Urinary bladder (tissue), 4 donors: Measurements from ENCODE around the gene TMEM185A. TPM values are rescaled to one million over a fixed set of nuclear protein-coding genes. Genes with fewer than 3 reads are reported as not detected.
"Not testable (repeated sequence)": the region's sequence is repeated elsewhere in the genome, so short reads cannot be mapped to it uniquely, and the experiment has no call there.

Experiments
- DNase-seq: peaks from one replicate; pipeline ENCODE4 v3.0.0-alpha.2; 2015; ENCODE audit errors: extremely low spot score
- H3K27ac ChIP-seq: one replicate; pipeline ENCODE4 v1.5.1; 2013; ENCODE audit warnings: low read depth, mild to moderate bottlenecking, moderate library complexity
- H3K36me3 ChIP-seq: one replicate; pipeline ENCODE4 v1.6.1; 2013; ENCODE audit warnings: mild to moderate bottlenecking, moderate library complexity; ENCODE audit not compliant: insufficient read depth
- H3K4me1 ChIP-seq: one replicate; pipeline ENCODE4 v1.6.1; 2013; ENCODE audit warnings: mild to moderate bottlenecking, moderate library complexity; ENCODE audit not compliant: insufficient read depth
- H3K4me3 ChIP-seq: one replicate; pipeline ENCODE4 v1.5.1; 2013; ENCODE audit warnings: low read depth, low read length
- WGBS: extraction: QIAGEN DNeasy Blood & Tissue Kit; methylation state at CpG from one replicate; pipeline ENCODE4 v1.1.7; 2013; 5-methylcytosine and 5-hydroxymethylcytosine counted together
- polyA plus RNA-seq: library from polyadenylated mRNA; stranded (reverse); fragments of 200-250 nt; gene quantifications from one replicate; pipeline ENCODE4 v1.2.3, GENCODE V29; 2013
- total RNA-seq: library from RNA; depleted of rRNA; stranded (reverse); fragments of >200 nt; gene quantifications from one replicate; pipeline ENCODE4 v1.2.3, GENCODE V29; 2014
- donor health status: healthy with polysubstance abuse.
- donor health status: healthy.

TMEM185A gene
- total RNA-seq (26.2 TPM), polyA plus RNA-seq (23.3 TPM)

DNA sequence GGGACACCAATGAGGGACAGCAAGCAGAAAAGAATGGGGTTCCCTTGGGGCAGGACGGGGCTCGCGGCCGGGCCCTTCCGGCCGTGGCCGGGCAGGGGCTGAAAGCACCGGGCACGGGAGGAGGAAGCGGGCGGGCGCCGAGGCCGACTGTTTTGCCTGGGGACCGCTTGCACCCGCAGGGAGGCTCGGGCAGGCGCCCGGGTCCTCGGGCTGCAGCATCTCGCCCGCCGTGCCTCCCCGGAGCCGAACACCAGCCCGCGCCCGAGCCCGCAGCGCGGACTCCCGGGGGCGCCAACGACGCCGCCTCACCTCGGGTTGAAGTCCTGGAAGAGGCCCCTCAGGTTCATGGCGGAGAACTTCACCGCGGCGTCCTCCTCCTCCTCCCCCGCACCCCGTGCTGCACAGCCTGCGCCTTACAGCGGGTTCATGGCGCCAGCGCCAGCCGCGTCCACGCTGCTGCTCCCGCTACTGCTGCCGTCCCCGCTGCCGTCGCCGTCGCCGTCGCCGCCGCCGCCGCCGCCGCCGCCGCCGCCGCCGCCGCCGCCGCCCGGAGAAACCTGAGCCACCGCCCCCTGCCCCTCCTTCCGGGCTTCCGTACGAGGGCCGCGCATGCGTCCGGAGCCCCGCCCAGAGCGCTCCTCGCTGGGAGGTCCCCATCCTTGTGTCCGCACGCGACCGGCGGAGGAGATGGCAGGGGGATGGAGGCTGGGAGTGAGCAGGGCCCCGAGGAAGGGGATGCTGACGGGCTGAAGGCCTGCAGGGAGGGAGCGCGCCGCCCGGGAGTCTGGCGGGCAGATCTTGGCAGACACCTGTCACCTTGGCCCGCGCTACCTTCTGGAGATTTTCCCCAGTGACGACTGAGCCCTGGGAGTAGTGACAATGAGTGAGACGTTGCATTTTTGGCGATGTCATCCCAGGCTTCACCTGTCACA is at the start of gene TMEM185A:
TMEM185A (minus strand) TSS at position 559 of the 932 bp plus-strand sequence; CDS start at position 347, 212 bp downstream.
- DNase-seq = no peak
- under 1% methylated on average over 51 of the region's 102 CpGs for WGBS
- H3K4me1 ChIP-seq = no peaks in the 10 kb centered on the region
- H3K4me3 ChIP-seq = peak within 1 kb of the TSS; percentile 76
- H3K27ac ChIP-seq = no peak within 1 kb of the TSS
- no peaks in the 10 kb centered on the region for H3K36me3 ChIP-seq

- Histone ChIP-seq H3K36me3 (no peaks in the 10 kb centered on the region), H3K4me1 (no peaks in the 10 kb centered on the region), H3K27ac (no peak overlapping the region), H3K4me3 (no peak overlapping the region)
- DNase-seq = no peak
- WGBS = 85% methylated on average over 2 of the region's 2 CpGs
Measured at GRCh38 chrX:149681182-149681581, 49.6 kb upstream of the TMEM185A start.

DNA sequence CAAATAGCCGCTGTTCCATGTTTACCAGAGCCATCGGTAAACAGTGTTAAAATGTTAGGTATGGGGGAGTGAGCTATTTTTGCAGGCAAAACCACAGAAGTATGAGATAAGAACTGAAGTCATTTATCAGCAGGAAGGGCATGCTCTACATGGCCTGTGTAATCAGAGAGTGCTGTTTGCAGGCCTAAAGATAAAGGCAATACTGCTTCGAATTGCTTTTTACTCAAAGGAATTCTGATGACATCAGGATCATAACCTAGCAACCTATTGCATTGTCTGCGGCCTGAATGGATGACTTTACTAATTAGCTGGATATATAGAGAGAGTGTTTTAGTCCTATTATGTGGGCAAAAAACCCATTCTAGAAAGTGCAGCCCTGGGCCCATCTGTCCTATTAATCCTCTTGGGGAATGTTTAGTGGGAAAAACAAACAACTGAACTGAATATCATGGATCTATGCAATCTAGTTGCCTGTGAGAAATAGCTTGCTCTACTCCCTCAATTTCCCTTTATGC is 47.6 kb upstream of the TMEM185A start:
- not testable (repeated sequence) for H3K4me1 ChIP-seq, DNase-seq, H3K36me3 ChIP-seq, H3K4me3 ChIP-seq, H3K27ac ChIP-seq
- 65% methylated on average over 2 of the region's 4 CpGs for WGBS

DNA sequence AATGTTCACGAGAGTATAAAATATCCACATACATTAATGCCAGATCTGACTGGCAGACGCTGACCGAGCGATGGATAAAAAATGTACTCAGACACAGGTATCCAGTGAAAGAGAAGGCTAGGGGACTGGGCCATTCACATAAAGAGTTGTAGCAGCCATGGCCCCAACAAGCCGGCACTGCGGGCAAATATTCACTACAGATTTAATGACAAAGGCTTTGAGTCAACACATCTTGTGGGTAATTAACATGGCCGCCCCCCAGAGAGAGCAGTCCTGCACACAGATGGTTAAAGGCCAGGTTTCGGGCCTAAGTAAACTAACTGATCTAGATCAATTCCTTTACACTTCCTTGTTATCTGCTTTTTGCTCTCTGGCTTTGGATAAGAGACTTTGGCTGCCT is 44.0 kb upstream of the TMEM185A start:
- DNase-seq, H3K4me1 ChIP-seq, H3K36me3 ChIP-seq, H3K4me3 ChIP-seq, H3K27ac ChIP-seq: not testable (repeated sequence)
- WGBS = 69% methylated on average over 4 of the region's 8 CpGs

GRCh38 chrX:149675088-149675487 is 43.5 kb upstream of the TMEM185A start:
- not testable (repeated sequence) for H3K27ac ChIP-seq, H3K4me3 ChIP-seq, DNase-seq, H3K36me3 ChIP-seq, H3K4me1 ChIP-seq
- WGBS = no CpG with 5 or more reads among the region's 3 CpGs

GRCh38 chrX:149660613-149661012 is 29.0 kb upstream of the TMEM185A start:
- not testable (repeated sequence) for H3K27ac ChIP-seq, H3K4me1 ChIP-seq, H3K4me3 ChIP-seq, H3K36me3 ChIP-seq, DNase-seq
- 63% methylated on average over 1 of the region's 6 CpGs for WGBS

- H3K36me3 ChIP-seq, H3K4me1 ChIP-seq, DNase-seq, H3K4me3 ChIP-seq, H3K27ac ChIP-seq: not testable (repeated sequence)
- no CpG with 5 or more reads among the region's 5 CpGs for WGBS
Measured at GRCh38 chrX:149656260-149656884, 24.8 kb upstream of the TMEM185A start.

- WGBS = 80% methylated on average over 16 of the region's 16 CpGs
- H3K4me3 ChIP-seq = no peak overlapping the region
- no peaks in the 10 kb centered on the region for H3K4me1 ChIP-seq
- DNase-seq = no peak
- H3K27ac ChIP-seq = no peak overlapping the region
- no peaks in the 10 kb centered on the region for H3K36me3 ChIP-seq
Measured at GRCh38 chrX:149652232-149652981, 20.8 kb upstream of the TMEM185A start.

DNA sequence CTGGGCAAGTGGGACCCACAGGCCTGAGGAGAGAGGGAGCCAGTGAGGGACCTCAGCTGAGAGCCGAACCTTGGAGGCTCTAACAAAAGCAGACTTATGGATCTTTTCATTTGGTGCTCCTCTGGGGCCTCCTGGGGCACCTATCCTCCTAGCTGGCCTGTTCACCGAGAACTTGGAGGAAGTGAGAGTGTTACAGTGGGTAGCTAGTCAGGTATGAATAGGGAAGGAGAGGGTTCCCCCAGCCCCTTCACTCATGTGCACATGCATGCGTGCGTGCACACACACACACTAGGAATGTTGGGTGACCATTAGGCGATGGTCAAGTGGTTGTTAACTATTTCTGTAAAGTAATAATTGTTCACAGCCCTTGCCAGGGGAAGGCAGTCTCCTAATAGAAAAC is 18.6 kb upstream of the TMEM185A start:
- no peak overlapping the region for H3K27ac ChIP-seq
- WGBS = 93% methylated on average over 5 of the region's 5 CpGs
- H3K4me3 ChIP-seq = no peak overlapping the region
- H3K4me1 ChIP-seq = no peaks in the 10 kb centered on the region
- DNase-seq = no peak
- no peaks in the 10 kb centered on the region for H3K36me3 ChIP-seq

- no peak for DNase-seq
- Histone ChIP-seq H3K36me3 (no peaks in the 10 kb centered on the region), H3K4me3 (no peak overlapping the region), H3K27ac (no peak overlapping the region), H3K4me1 (no peaks in the 10 kb centered on the region)
- 71% methylated on average over 1 of the region's 1 CpG for WGBS
Measured at GRCh38 chrX:149648932-149649331, 17.3 kb upstream of the TMEM185A start.

- WGBS = 92% methylated on average over 6 of the region's 6 CpGs
- H3K36me3 ChIP-seq = no peaks in the 10 kb centered on the region
- no peak overlapping the region for H3K27ac ChIP-seq
- DNase-seq = no peak
- H3K4me1 ChIP-seq = no peaks in the 10 kb centered on the region
- H3K4me3 ChIP-seq = no peak overlapping the region
Measured at GRCh38 chrX:149647505-149647904, 15.9 kb upstream of the TMEM185A start.

DNA sequence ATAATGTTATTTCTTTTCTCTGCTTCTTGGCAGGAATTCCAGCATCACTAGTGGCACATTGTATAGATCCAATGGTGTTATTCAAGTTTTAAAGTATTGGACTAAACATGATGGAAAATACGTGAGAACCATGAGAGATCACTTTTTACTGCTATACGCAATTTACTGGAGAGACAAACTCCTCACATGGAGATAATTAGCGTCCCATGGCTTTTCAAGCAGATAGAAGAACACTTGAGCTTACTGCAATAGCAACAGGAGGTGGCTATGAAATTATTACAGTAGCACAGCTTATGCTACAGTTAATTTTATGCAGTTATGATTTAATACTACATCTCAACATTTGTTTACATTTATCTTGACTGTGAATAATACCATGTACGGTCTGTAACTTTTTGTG is 11.9 kb upstream of the TMEM185A start:
- 63% methylated on average over 4 of the region's 4 CpGs for WGBS
- DNase-seq = no peak
- Histone ChIP-seq H3K4me1 (no peaks in the 10 kb centered on the region), H3K4me3 (no peak overlapping the region), H3K36me3 (no peaks in the 10 kb centered on the region), H3K27ac (no peak overlapping the region)

DNA sequence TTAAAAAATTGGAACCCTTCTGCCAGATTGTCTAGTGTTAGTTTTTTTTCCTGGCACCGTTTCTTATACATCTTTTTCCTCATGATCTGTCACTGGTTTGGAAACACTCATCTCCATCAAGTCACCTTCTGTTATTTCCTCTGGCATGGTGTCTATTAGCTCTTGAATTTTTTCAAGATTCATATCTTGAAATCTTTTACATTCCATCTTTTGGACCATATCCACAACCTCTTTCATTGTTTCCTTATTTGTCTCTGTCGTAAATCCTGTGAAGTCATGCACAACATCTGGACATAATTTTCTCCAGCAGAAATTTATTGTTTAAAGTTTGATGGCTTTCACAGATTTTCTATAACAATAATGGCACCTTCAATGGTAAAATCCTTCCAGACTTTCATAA is 10.2 kb upstream of the TMEM185A start:
- Histone ChIP-seq H3K4me1 (no peaks in the 10 kb centered on the region), H3K36me3 (no peaks in the 10 kb centered on the region), H3K27ac (no peak overlapping the region), H3K4me3 (no peak overlapping the region)
- 47% methylated on average over 2 of the region's 2 CpGs for WGBS
- no peak for DNase-seq
